ENCODE measurements around the gene UGDH.
"Not testable (repeated sequence)": the region's sequence is repeated elsewhere in the genome, so short reads cannot be mapped to it uniquely, and the experiment has no call there.

UGDH gene

GRCh38 chr4:39555472-39555871 is 28.2 kb upstream of the UGDH start:
- H3K27ac ChIP-seq (ENCODE audit: low read depth, low read length) = no peak overlapping the region
- peaks cover 4 to 36% (median 7%) of the 10 kb centered on the region in 5 donors for H3K36me3 ChIP-seq (ENCODE audit: control insufficient read depth in 5 of 5, insufficient read depth in 5 of 5, low read length in 5 of 5)
- H3K4me1 ChIP-seq (ENCODE audit: control insufficient read depth in 5 of 5, insufficient read depth in 5 of 5, low read length in 5 of 5) = no peaks in the 10 kb centered on the region
- no peaks in the 10 kb centered on the region for H3K9me3 ChIP-seq (ENCODE audit: control insufficient read depth in 5 of 5, low read length in 5 of 5)
- H3K9ac ChIP-seq (ENCODE audit: low read length in 5 of 5) = no peak overlapping the region
- H3K27me3 ChIP-seq (ENCODE audit: control insufficient read depth in 5 of 5, insufficient read depth in 4 of 5, low read length in 5 of 5) = no peaks in the 10 kb centered on the region
- no peak overlapping the region for H3K4me3 ChIP-seq (ENCODE audit: low read depth in 1 of 5, low read length in 5 of 5)

DNA sequence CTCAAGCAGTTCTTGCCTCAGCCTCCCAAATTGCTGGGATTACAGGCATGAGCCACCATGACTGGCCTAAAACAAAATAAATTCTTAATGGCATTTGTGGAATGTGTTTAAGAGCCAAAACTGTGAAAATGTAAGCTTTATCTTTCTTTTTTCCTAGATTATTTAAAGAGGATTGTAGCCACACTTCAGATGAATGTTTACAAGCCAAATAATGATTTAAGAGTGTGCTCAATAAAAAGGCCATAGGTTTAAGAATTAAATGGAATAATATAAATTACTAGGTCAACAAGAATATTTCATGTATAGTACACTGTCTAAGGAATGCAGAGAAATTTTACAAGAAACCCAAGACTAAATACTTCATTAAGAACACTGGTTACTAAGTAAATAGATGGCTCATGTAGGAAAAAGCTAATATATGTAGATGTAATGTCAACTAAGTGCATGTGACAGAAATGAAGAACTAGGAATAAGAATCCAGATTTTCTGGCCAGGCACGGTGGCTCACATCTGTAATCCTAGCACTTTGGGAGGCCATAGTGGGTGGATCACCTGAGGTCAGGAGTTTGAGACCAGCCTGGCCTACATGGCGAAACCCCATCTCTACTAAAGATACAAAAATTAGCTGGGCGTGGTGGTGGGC is 21.3 kb upstream of the UGDH start:
- Histone ChIP-seq H3K4me1 (ENCODE audit: control insufficient read depth in 5 of 5, insufficient read depth in 5 of 5, low read length in 5 of 5) (no peaks in the 10 kb centered on the region), H3K9me3 (ENCODE audit: control insufficient read depth in 5 of 5, low read length in 5 of 5) (no peaks in the 10 kb centered on the region), H3K36me3 (ENCODE audit: control insufficient read depth in 5 of 5, insufficient read depth in 5 of 5, low read length in 5 of 5) (peaks cover 0 to 17% (median 5%) of the 10 kb centered on the region in 5 donors), H3K27me3 (ENCODE audit: control insufficient read depth in 5 of 5, insufficient read depth in 4 of 5, low read length in 5 of 5) (no peaks in the 10 kb centered on the region), H3K9ac (ENCODE audit: low read length in 5 of 5) (no peak overlapping the region), H3K4me3 (ENCODE audit: low read depth in 1 of 5, low read length in 5 of 5) (no peak overlapping the region), H3K27ac (ENCODE audit: low read depth, low read length) (no peak overlapping the region)

DNA sequence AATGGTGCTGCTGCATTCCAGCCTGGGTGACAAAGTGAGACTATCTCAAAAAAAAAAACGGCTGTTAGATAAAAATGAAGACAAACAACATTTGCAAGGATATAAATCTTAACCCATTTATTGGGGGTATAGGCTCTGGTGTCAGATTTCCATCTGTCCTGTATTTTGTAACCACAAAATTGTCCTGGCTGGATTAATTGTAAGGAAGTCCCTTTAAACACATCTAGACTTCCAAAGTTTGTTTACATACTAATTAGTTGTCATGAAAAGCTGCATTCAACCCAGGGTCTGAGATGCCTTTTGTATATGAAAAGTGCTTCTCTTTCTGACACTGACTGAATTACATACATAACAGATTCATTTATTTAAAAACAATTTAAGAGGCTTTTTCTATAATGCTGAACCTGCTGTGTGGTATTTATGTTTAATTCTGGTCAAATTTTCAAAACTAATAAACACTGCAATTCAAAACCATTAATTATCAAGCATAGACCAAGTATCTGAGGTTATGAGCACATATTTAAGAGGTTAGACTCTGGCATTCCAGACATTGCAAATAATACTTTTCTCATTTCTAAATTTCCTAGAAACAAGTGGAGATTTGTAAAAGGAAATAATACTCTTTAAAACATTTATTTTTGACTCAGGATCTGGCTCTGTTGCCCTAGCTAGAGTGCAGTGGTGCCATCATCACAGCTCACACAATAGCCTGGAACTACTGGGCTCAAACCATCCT is 17.5 kb upstream of the UGDH start:
- Histone ChIP-seq H3K27me3 (ENCODE audit: control insufficient read depth in 5 of 5, insufficient read depth in 4 of 5, low read length in 5 of 5) (no peaks in the 10 kb centered on the region), H3K4me3 (ENCODE audit: low read depth in 1 of 5, low read length in 5 of 5) (no peak overlapping the region), H3K4me1 (ENCODE audit: control insufficient read depth in 5 of 5, insufficient read depth in 5 of 5, low read length in 5 of 5) (no peaks in the 10 kb centered on the region), H3K9ac (ENCODE audit: low read length in 5 of 5) (no peak overlapping the region), H3K36me3 (ENCODE audit: control insufficient read depth in 5 of 5, insufficient read depth in 5 of 5, low read length in 5 of 5) (peaks cover 0 to 9% (median 0%) of the 10 kb centered on the region in 5 donors), H3K9me3 (ENCODE audit: control insufficient read depth in 5 of 5, low read length in 5 of 5) (no peaks in the 10 kb centered on the region), H3K27ac (ENCODE audit: low read depth, low read length) (no peak overlapping the region)

DNA sequence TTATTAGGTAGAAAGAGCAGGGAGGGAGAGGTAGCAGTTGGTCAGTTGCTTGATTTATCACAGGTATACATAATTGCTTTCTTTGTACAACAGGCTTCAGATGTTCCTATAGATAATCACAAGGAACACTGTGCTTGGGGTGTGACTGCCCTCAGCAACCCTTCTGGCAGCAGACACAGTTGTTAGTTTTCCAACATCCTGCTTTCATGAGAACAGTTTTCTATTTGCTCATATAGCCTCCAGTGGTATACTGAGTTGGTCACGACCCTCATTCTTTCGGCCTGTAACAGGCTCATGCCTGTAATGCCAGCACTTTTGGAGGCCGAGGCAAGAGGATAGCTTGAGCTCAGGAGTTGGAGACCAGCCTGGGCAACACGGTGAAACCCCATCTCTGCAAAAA is 16.8 kb upstream of the UGDH start:
- not testable (repeated sequence) for H3K4me1 ChIP-seq (ENCODE audit: control insufficient read depth in 5 of 5, insufficient read depth in 5 of 5, low read length in 5 of 5); H3K9ac ChIP-seq (ENCODE audit: low read length in 5 of 5); H3K27ac ChIP-seq (ENCODE audit: low read depth, low read length); H3K27me3 ChIP-seq (ENCODE audit: control insufficient read depth in 5 of 5, insufficient read depth in 4 of 5, low read length in 5 of 5); H3K4me3 ChIP-seq (ENCODE audit: low read depth in 1 of 5, low read length in 5 of 5); H3K9me3 ChIP-seq (ENCODE audit: control insufficient read depth in 5 of 5, low read length in 5 of 5); H3K36me3 ChIP-seq (ENCODE audit: control insufficient read depth in 5 of 5, insufficient read depth in 5 of 5, low read length in 5 of 5)

GRCh38 chr4:39543034-39543433 is 15.8 kb upstream of the UGDH start:
- H3K9me3 ChIP-seq (ENCODE audit: control insufficient read depth in 5 of 5, low read length in 5 of 5) = no peaks in the 10 kb centered on the region
- H3K4me1 ChIP-seq (ENCODE audit: control insufficient read depth in 5 of 5, insufficient read depth in 5 of 5, low read length in 5 of 5) = no peaks in the 10 kb centered on the region
- H3K27me3 ChIP-seq (ENCODE audit: control insufficient read depth in 5 of 5, insufficient read depth in 4 of 5, low read length in 5 of 5) = no peaks in the 10 kb centered on the region
- no peak overlapping the region for H3K27ac ChIP-seq (ENCODE audit: low read depth, low read length)
- H3K36me3 ChIP-seq (ENCODE audit: control insufficient read depth in 5 of 5, insufficient read depth in 5 of 5, low read length in 5 of 5) = peaks cover 0 to 5% (median 0%) of the 10 kb centered on the region in 5 donors
- no peak overlapping the region for H3K9ac ChIP-seq (ENCODE audit: low read length in 5 of 5)
- no peak overlapping the region for H3K4me3 ChIP-seq (ENCODE audit: low read depth in 1 of 5, low read length in 5 of 5)

GRCh38 chr4:39542611-39543012 is 15.4 kb upstream of the UGDH start:
- Histone ChIP-seq H3K9ac (ENCODE audit: low read length in 5 of 5) (no peak overlapping the region), H3K27me3 (ENCODE audit: control insufficient read depth in 5 of 5, insufficient read depth in 4 of 5, low read length in 5 of 5) (no peaks in the 10 kb centered on the region), H3K27ac (ENCODE audit: low read depth, low read length) (no peak overlapping the region), H3K9me3 (ENCODE audit: control insufficient read depth in 5 of 5, low read length in 5 of 5) (no peaks in the 10 kb centered on the region), H3K4me1 (ENCODE audit: control insufficient read depth in 5 of 5, insufficient read depth in 5 of 5, low read length in 5 of 5) (no peaks in the 10 kb centered on the region), H3K4me3 (ENCODE audit: low read depth in 1 of 5, low read length in 5 of 5) (no peak overlapping the region), H3K36me3 (ENCODE audit: control insufficient read depth in 5 of 5, insufficient read depth in 5 of 5, low read length in 5 of 5) (peaks cover 0 to 5% (median 0%) of the 10 kb centered on the region in 5 donors)

GRCh38 chr4:39541987-39542610 is 14.9 kb upstream of the UGDH start:
- no peak overlapping the region for H3K27ac ChIP-seq (ENCODE audit: low read depth, low read length)

DNA sequence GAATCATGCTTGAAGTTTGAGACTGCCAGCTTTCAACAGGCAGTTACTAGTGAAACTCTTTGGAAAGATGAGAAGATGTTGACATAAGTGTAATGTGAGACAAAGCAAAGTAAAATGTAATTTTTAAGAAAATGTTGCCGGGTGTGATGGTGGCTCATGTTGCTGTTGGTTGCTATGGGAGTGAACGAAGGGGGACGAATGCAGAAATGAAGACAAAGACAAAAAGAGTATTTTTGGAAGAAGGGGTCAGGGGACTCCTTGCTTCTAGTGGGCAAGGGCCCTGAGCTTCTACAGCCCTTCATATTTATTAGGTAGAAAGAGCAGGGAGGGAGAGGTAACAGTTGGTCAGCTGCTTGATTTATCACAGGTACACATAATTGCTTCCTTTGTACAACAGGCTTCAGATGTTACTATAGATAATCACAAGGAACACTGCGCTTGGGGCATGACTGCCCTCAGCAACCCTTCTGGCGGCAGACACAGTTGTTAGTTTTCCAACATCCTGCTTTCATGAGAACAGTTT is 11.9 kb upstream of the UGDH start:
- H3K27ac ChIP-seq (ENCODE audit: low read depth, low read length) = no peak overlapping the region
- no peaks in the 10 kb centered on the region for H3K9me3 ChIP-seq (ENCODE audit: control insufficient read depth in 5 of 5, low read length in 5 of 5)
- no peak overlapping the region for H3K4me3 ChIP-seq (ENCODE audit: low read depth in 1 of 5, low read length in 5 of 5)
- no peak overlapping the region for H3K9ac ChIP-seq (ENCODE audit: low read length in 5 of 5)
- no peaks in the 10 kb centered on the region for H3K4me1 ChIP-seq (ENCODE audit: control insufficient read depth in 5 of 5, insufficient read depth in 5 of 5, low read length in 5 of 5)
- no peaks in the 10 kb centered on the region for H3K27me3 ChIP-seq (ENCODE audit: control insufficient read depth in 5 of 5, insufficient read depth in 4 of 5, low read length in 5 of 5)
- H3K36me3 ChIP-seq (ENCODE audit: control insufficient read depth in 5 of 5, insufficient read depth in 5 of 5, low read length in 5 of 5) = peaks cover 0 to 8% (median 1%) of the 10 kb centered on the region in 5 donors

More at GRCh38 chr4:39541987-39542610, 14.9 kb upstream of the UGDH start:
- H3K9ac ChIP-seq (ENCODE audit: low read length in 5 of 5) = no peak overlapping the region
- peaks cover 0 to 5% (median 0%) of the 10 kb centered on the region in 5 donors for H3K36me3 ChIP-seq (ENCODE audit: control insufficient read depth in 5 of 5, insufficient read depth in 5 of 5, low read length in 5 of 5)
- H3K27me3 ChIP-seq (ENCODE audit: control insufficient read depth in 5 of 5, insufficient read depth in 4 of 5, low read length in 5 of 5) = no peaks in the 10 kb centered on the region
- no peaks in the 10 kb centered on the region for H3K9me3 ChIP-seq (ENCODE audit: control insufficient read depth in 5 of 5, low read length in 5 of 5)
- no peaks in the 10 kb centered on the region for H3K4me1 ChIP-seq (ENCODE audit: control insufficient read depth in 5 of 5, insufficient read depth in 5 of 5, low read length in 5 of 5)
- no peak overlapping the region for H3K4me3 ChIP-seq (ENCODE audit: low read depth in 1 of 5, low read length in 5 of 5)

DNA sequence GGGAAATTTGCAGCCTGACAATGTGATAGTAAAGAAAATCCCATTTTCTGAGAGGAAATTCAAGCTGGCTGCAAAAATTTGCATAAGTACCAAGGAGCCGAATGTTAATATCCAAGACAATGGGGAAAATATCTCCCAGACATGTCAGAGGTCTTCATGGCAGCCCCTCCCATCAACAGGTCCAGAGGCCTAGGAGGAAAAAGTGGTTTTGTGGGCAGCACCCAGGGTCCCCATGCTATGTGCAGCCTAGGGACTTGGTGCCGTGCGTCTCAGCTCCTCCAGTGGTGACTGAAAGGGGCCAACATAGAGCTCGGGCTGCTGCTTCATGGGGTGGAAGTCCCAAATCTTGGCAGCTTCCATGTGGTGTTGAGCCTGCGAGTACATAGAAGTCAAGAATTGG is 6.3 kb upstream of the UGDH start:
- Histone ChIP-seq H3K4me1 (ENCODE audit: control insufficient read depth in 5 of 5, insufficient read depth in 5 of 5, low read length in 5 of 5) (peaks cover 0 to 4% (median 2%) of the 10 kb centered on the region in 5 donors), H3K4me3 (ENCODE audit: low read depth in 1 of 5, low read length in 5 of 5) (no peak overlapping the region), H3K27me3 (ENCODE audit: control insufficient read depth in 5 of 5, insufficient read depth in 4 of 5, low read length in 5 of 5) (no peaks in the 10 kb centered on the region), H3K9me3 (ENCODE audit: control insufficient read depth in 5 of 5, low read length in 5 of 5) (no peaks in the 10 kb centered on the region), H3K27ac (ENCODE audit: low read depth, low read length) (no peak overlapping the region), H3K36me3 (ENCODE audit: control insufficient read depth in 5 of 5, insufficient read depth in 5 of 5, low read length in 5 of 5) (peaks cover 0 to 9% (median 4%) of the 10 kb centered on the region in 5 donors), H3K9ac (ENCODE audit: low read length in 5 of 5) (no peak overlapping the region)

DNA sequence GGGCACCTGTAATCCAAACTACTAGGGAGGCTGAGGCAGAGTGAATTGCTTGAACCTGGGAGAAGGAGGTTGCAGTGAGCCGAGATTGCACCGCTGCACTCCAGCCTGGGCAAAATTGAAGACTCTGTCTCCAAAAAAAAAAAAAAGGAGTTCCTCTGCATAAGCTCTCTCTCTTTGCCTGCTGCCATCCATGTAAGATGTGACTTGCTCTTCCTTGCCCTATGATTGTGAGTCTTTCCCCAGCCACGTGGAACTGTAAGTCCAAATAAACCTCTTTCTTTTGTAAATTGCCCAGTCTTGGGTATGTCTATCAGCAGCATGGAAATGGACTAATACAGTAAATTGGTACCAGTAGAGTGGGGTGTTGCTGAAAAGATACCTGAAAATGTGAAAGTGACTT is 5.0 kb upstream of the UGDH start:
- not testable (repeated sequence) for H3K27me3 ChIP-seq (ENCODE audit: control insufficient read depth in 5 of 5, insufficient read depth in 4 of 5, low read length in 5 of 5); H3K9me3 ChIP-seq (ENCODE audit: control insufficient read depth in 5 of 5, low read length in 5 of 5); H3K4me3 ChIP-seq (ENCODE audit: low read depth in 1 of 5, low read length in 5 of 5); H3K27ac ChIP-seq (ENCODE audit: low read depth, low read length); H3K9ac ChIP-seq (ENCODE audit: low read length in 5 of 5); H3K36me3 ChIP-seq (ENCODE audit: control insufficient read depth in 5 of 5, insufficient read depth in 5 of 5, low read length in 5 of 5)
- H3K4me1 ChIP-seq (ENCODE audit: control insufficient read depth in 5 of 5, insufficient read depth in 5 of 5, low read length in 5 of 5) = peaks cover 0 to 10% (median 8%) of the 10 kb centered on the region in 5 donors
